MM.1S (cell line): Measurements from ENCODE around the gene CAB39L.

ENCODE experiments used
- DNase-seq: peaks from one replicate; pipeline ENCODE4 v3.0.0-alpha.2; 2015
- H2AFZ ChIP-seq: fragments of 300-600 bp; sonication (generic); 2 replicates; pipeline ENCODE4 v1.6.0; 2016; ENCODE audit warnings: antibody characterized with exemption, low read length
- H3F3A ChIP-seq: fragments of 300-600 bp; sonication (generic); 2 replicates; pipeline ENCODE4 v1.6.1; 2016; ENCODE audit warnings: mild to moderate bottlenecking, antibody characterized with exemption, low read length, moderate library complexity, mixed read lengths; ENCODE audit not compliant: insufficient read depth
- H3K27ac ChIP-seq: fragments of 300-600 bp; sonication (generic); 2 replicates; pipeline ENCODE4 v1.5.1; 2016; ENCODE audit warnings: mild to moderate bottlenecking, low read length
- H3K27me3 ChIP-seq: fragments of 300-600 bp; sonication (generic); replicated peaks from 2 replicates; pipeline ENCODE4 v1.6.0; 2016; ENCODE audit warnings: low read length; ENCODE audit not compliant: insufficient read depth
- H3K36me3 ChIP-seq: fragments of 300-600 bp; sonication (generic); replicated peaks from 2 replicates; pipeline ENCODE4 v1.6.1; 2016; ENCODE audit warnings: mild to moderate bottlenecking, low read length, mixed read lengths; ENCODE audit not compliant: insufficient read depth
- H3K4me1 ChIP-seq: fragments of 300-600 bp; sonication (generic); 2 replicates; pipeline ENCODE4 v1.6.1; 2016; ENCODE audit warnings: low read length, mixed read lengths
- H3K4me2 ChIP-seq: fragments of 300-600 bp; sonication (generic); 2 replicates; pipeline ENCODE4 v1.6.0; 2016; ENCODE audit warnings: low read depth, low read length
- H3K4me3 ChIP-seq: fragments of 300-600 bp; sonication (generic); 2 replicates; pipeline ENCODE4 v1.5.1; 2016; ENCODE audit warnings: low read length, mixed read lengths
- H3K79me2 ChIP-seq: fragments of 300-600 bp; sonication (generic); 2 replicates; pipeline ENCODE4 v1.6.1; 2016; ENCODE audit warnings: mixed run types, low read length, mixed read lengths
- H3K9ac ChIP-seq: fragments of 300-600 bp; sonication (generic); 2 replicates; pipeline ENCODE4 v1.6.1; 2016; ENCODE audit warnings: low read length, mixed read lengths
- H3K9me2 ChIP-seq: fragments of 300-600 bp; sonication (generic); replicated peaks from 2 replicates; pipeline ENCODE4 v1.6.1; 2016; ENCODE audit warnings: mild to moderate bottlenecking, low read length, mixed read lengths; ENCODE audit not compliant: insufficient read depth
- H3K9me3 ChIP-seq: fragments of 300-600 bp; sonication (generic); replicated peaks from 2 replicates; pipeline ENCODE4 v1.6.1; 2016; ENCODE audit warnings: mild to moderate bottlenecking, low read length, mixed read lengths; ENCODE audit not compliant: insufficient read depth
- H4K20me1 ChIP-seq: fragments of 300-600 bp; sonication (generic); 2 replicates; pipeline ENCODE4 v1.6.1; 2016; ENCODE audit warnings: mild to moderate bottlenecking, low read length, moderate library complexity, mixed read lengths; ENCODE audit not compliant: insufficient read depth
- CTCF ChIP-seq: fragments of 300-600 bp; sonication (generic); IDR thresholded peaks from 2 replicates; pipeline ENCODE4 v1.5.1; 2016; ENCODE audit warnings: antibody characterized with exemption, low read length, mixed read lengths
- EZH2 ChIP-seq: fragments of 300-600 bp; sonication (generic); optimal IDR thresholded peaks from 2 replicates; pipeline ENCODE3; 2017; ENCODE audit warnings: low read depth, mild to moderate bottlenecking, antibody characterized with exemption, low read length, mixed read lengths
- EZH2phosphoT487 ChIP-seq: fragments of 300-600 bp; sonication (generic); IDR thresholded peaks from 2 replicates; pipeline ENCODE4 v1.6.1; 2018; ENCODE audit warnings: antibody characterized with exemption, low read length

The CAB39L gene

GRCh38 chr13:49409008-49409407, 34.9 kb downstream of the CAB39L start:
- Histone ChIP-seq H3F3A (no peaks in the 10 kb centered on the region), H3K36me3 (no peaks in the 10 kb centered on the region), H2AFZ (no peak overlapping the region), H4K20me1 (no peaks in the 10 kb centered on the region), H3K4me2 (no peak overlapping the region), H3K9ac (no peak overlapping the region), H3K9me2 (no peaks in the 10 kb centered on the region), H3K9me3 (no peaks in the 10 kb centered on the region), H3K4me1 (0 out of 2 replicates have a peak, but pooled peaks cover 5% of the 10 kb centered on the region), H3K27me3 (no peaks in the 10 kb centered on the region), H3K4me3 (no peak overlapping the region), H3K79me2 (no peaks in the 10 kb centered on the region), H3K27ac (no peak overlapping the region)
- TF ChIP-seq EZH2 (no peak), EZH2phosphoT487 (no peak), CTCF (no peak)
- DNase-seq, result no peak

DNA sequence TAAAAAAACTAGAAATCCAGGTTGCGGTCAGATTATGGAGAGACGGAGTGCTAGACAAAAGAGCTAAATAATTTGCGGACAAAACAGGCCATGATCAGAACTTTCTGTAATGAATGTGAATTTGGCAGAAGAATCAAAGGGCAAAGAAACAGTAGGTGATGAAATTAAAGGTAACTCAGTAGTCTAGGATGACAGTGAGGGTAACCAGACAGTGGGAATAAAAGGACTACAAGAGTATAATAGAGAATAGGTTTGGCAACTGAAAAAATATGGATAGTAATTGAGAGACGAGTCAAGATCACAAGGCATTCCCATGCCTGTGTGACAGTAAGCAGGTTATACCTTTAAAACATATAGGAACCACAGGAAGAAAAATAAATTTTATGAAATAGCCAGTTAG, 35.9 kb downstream of the CAB39L start:
- no peaks in the 10 kb centered on the region for H3K9me2 ChIP-seq
- H3K9me3 ChIP-seq, result no peaks in the 10 kb centered on the region
- no peak overlapping the region for H3K27ac ChIP-seq
- no peak for DNase-seq
- TF ChIP-seq EZH2 (no peak), EZH2phosphoT487 (no peak), CTCF (no peak)
- H3K9ac ChIP-seq, result no peak overlapping the region
- 0 out of 2 replicates have a peak, but pooled peaks cover 5% of the 10 kb centered on the region for H3K4me1 ChIP-seq
- no peaks in the 10 kb centered on the region for H3K36me3 ChIP-seq
- no peaks in the 10 kb centered on the region for H3F3A ChIP-seq
- H2AFZ ChIP-seq, result no peak overlapping the region
- no peaks in the 10 kb centered on the region for H3K27me3 ChIP-seq
- no peak overlapping the region for H3K4me2 ChIP-seq
- no peak overlapping the region for H3K4me3 ChIP-seq
- no peaks in the 10 kb centered on the region for H4K20me1 ChIP-seq
- no peaks in the 10 kb centered on the region for H3K79me2 ChIP-seq

GRCh38 chr13:49407068-49407467, 36.8 kb downstream of the CAB39L start:
- no peak for DNase-seq
- Histone ChIP-seq H4K20me1 (no peaks in the 10 kb centered on the region), H3K27ac (no peak overlapping the region), H3F3A (no peaks in the 10 kb centered on the region), H3K36me3 (no peaks in the 10 kb centered on the region), H3K9ac (no peak overlapping the region), H3K4me3 (no peak overlapping the region), H3K9me2 (no peaks in the 10 kb centered on the region), H3K9me3 (no peaks in the 10 kb centered on the region), H3K79me2 (no peaks in the 10 kb centered on the region), H3K4me1 (0 out of 2 replicates have a peak, but pooled peaks cover 5% of the 10 kb centered on the region), H3K27me3 (no peaks in the 10 kb centered on the region), H2AFZ (no peak overlapping the region), H3K4me2 (no peak overlapping the region)
- TF ChIP-seq CTCF (no peak), EZH2 (no peak), EZH2phosphoT487 (no peak)

- H3K79me2 ChIP-seq, result no peaks in the 10 kb centered on the region
- TF ChIP-seq CTCF, result no peak
- no peak for TF ChIP-seq EZH2phosphoT487
- no peak for TF ChIP-seq EZH2
- H3K4me1 ChIP-seq, result no peaks in the 10 kb centered on the region
- H3K27ac ChIP-seq, result no peak overlapping the region
- no peaks in the 10 kb centered on the region for H3K36me3 ChIP-seq
- no peaks in the 10 kb centered on the region for H3K9me3 ChIP-seq
- DNase-seq, result no peak
- no peak overlapping the region for H2AFZ ChIP-seq
- no peak overlapping the region for H3K4me3 ChIP-seq
- H3F3A ChIP-seq, result no peaks in the 10 kb centered on the region
- H3K4me2 ChIP-seq, result no peak overlapping the region
- H3K9ac ChIP-seq, result no peak overlapping the region
- H3K9me2 ChIP-seq, result no peaks in the 10 kb centered on the region
- H3K27me3 ChIP-seq, result no peaks in the 10 kb centered on the region
- no peaks in the 10 kb centered on the region for H4K20me1 ChIP-seq
Measured at GRCh38 chr13:49404703-49405020, 39.2 kb downstream of the CAB39L start.
